DMS53 (cell line): ENCODE results near the gene LCN1.

Experiments
- DNase-seq: peaks from one replicate; lab custom pipeline; 2025; lab: John Stamatoyannopoulos, UW

Gene LCN1

GRCh38 chr9:135520916-135521607 lies at the start of gene LCN1:
Gene LCN1, plus strand, starts transcription at chr9:135521440. Its CDS starts 58 bp downstream, at chr9:135521498.
- DNase-seq = no peak

- no peak for DNase-seq
Measured at GRCh38 chr9:135471791-135472640, 49.2 kb upstream of the LCN1 start.

- no peak for DNase-seq
Measured at GRCh38 chr9:135473972-135474543, 47.2 kb upstream of the LCN1 start.

- peak; percentile 33 for DNase-seq
Measured at GRCh38 chr9:135474915-135475314, 46.3 kb upstream of the LCN1 start.

GRCh38 chr9:135476561-135477355 lies 44.5 kb upstream of the LCN1 start:
- no peak for DNase-seq

GRCh38 chr9:135478191-135478590 lies 43.0 kb upstream of the LCN1 start:
- DNase-seq = no peak

- peak; percentile 77 for DNase-seq
Measured at GRCh38 chr9:135478829-135479468, 42.3 kb upstream of the LCN1 start.

- peak; percentile 69 for DNase-seq
Measured at GRCh38 chr9:135479469-135480052, 41.7 kb upstream of the LCN1 start, which contains the start of gene PPP1R26. Gene PPP1R26, plus strand, starts transcription at chr9:135479782. Its CDS starts 4,729 bp downstream, at chr9:135484511.

GRCh38 chr9:135480071-135480939 lies 40.9 kb upstream of the LCN1 start:
- DNase-seq = peak; percentile 68

- DNase-seq = no peak
Measured at GRCh38 chr9:135480940-135481310, 40.3 kb upstream of the LCN1 start.

GRCh38 chr9:135482015-135482754 lies 39.1 kb upstream of the LCN1 start:
- DNase-seq = no peak

GRCh38 chr9:135484460-135485277 lies 36.6 kb upstream of the LCN1 start:
- no peak for DNase-seq

- no peak for DNase-seq
Measured at GRCh38 chr9:135485385-135485784, 35.9 kb upstream of the LCN1 start.

GRCh38 chr9:135485832-135486231 lies 35.4 kb upstream of the LCN1 start:
- DNase-seq = no peak

- no peak for DNase-seq
Measured at GRCh38 chr9:135486267-135487065, 34.8 kb upstream of the LCN1 start.

GRCh38 chr9:135487281-135488012 lies 33.8 kb upstream of the LCN1 start:
- no peak for DNase-seq

GRCh38 chr9:135488013-135488330 lies 33.3 kb upstream of the LCN1 start:
- no peak for DNase-seq
